GM23248 (cell line): Measurements from ENCODE around the gene AFDN. TPM values are rescaled to one million over a fixed set of nuclear protein-coding genes. Genes with fewer than 3 reads are reported as not detected.

Experiments used
- DNase-seq: peaks from one replicate; pipeline ENCODE4 v3.0.0-alpha.2; 2015
- H2AFZ ChIP-seq: fragments of 200-600 bp; sonication (generic); 2 replicates; pipeline ENCODE4 v1.6.1; 2016; ENCODE audit warnings: antibody characterized with exemption
- H3F3A ChIP-seq: fragments of 200-600 bp; sonication (generic); 2 replicates; pipeline ENCODE4 v1.6.1; 2016; ENCODE audit warnings: mild to moderate bottlenecking, antibody characterized with exemption, mixed run types; ENCODE audit not compliant: insufficient read depth
- H3K27ac ChIP-seq: fragments of 200-600 bp; sonication (generic); 2 replicates; pipeline ENCODE4 v1.5.1; 2016; ENCODE audit warnings: mild to moderate bottlenecking
- H3K27me3 ChIP-seq: fragments of 200-600 bp; sonication (generic); replicated peaks from 2 replicates; pipeline ENCODE4 v1.6.1; 2016; ENCODE audit warnings: mild to moderate bottlenecking; ENCODE audit not compliant: insufficient read depth
- H3K36me3 ChIP-seq: fragments of 200-600 bp; sonication (generic); 2 replicates; pipeline ENCODE4 v1.6.1; 2016; ENCODE audit warnings: low read depth, mild to moderate bottlenecking
- H3K4me1 ChIP-seq: fragments of 200-600 bp; sonication (generic); 2 replicates; pipeline ENCODE4 v1.6.1; 2016; ENCODE audit warnings: mild to moderate bottlenecking; ENCODE audit not compliant: insufficient read depth
- H3K4me2 ChIP-seq: fragments of 200-600 bp; sonication (generic); one replicate; pipeline ENCODE4 v1.6.1; 2016; ENCODE audit warnings: mild to moderate bottlenecking; ENCODE audit not compliant: unreplicated experiment
- H3K4me3 ChIP-seq: fragments of 200-600 bp; sonication (generic); 2 replicates; pipeline ENCODE4 v1.5.1; 2016; ENCODE audit warnings: mild to moderate bottlenecking
- H3K79me2 ChIP-seq: fragments of 200-600 bp; sonication (generic); 2 replicates; pipeline ENCODE4 v1.6.1; 2016; ENCODE audit warnings: mild to moderate bottlenecking; ENCODE audit not compliant: insufficient read depth
- H3K9ac ChIP-seq: fragments of 200-600 bp; sonication (generic); 2 replicates; pipeline ENCODE4 v1.6.1; 2016; ENCODE audit warnings: mild to moderate bottlenecking
- H3K9me2 ChIP-seq: fragments of 200-600 bp; sonication (generic); 2 replicates; pipeline ENCODE4 v1.6.1; 2016; ENCODE audit warnings: mixed run types, mild to moderate bottlenecking, moderate library complexity; ENCODE audit not compliant: insufficient read depth
- H3K9me3 ChIP-seq: fragments of 200-600 bp; sonication (generic); one replicate; pipeline ENCODE4 v1.6.1; 2017; ENCODE audit warnings: low read depth
- H4K20me1 ChIP-seq: fragments of 200-600 bp; sonication (generic); 2 replicates; pipeline ENCODE4 v1.6.0; 2016; ENCODE audit not compliant: insufficient read depth
- EZH2 ChIP-seq: fragments of 200-600 bp; sonication (generic); IDR thresholded peaks from 2 replicates; pipeline ENCODE4 v1.6.1; 2018; ENCODE audit warnings: antibody characterized with exemption, mild to moderate bottlenecking; ENCODE audit not compliant: insufficient read depth, poor library complexity, severe bottlenecking
- EZH2phosphoT487 ChIP-seq: fragments of 200-600 bp; sonication (generic); IDR thresholded peaks from 2 replicates; pipeline ENCODE4 v1.6.1; 2018; ENCODE audit warnings: antibody characterized with exemption, moderate library complexity, mild to moderate bottlenecking, low read depth; ENCODE audit not compliant: insufficient read depth
- WGBS, 2 experiments: methylation state at CpG; one replicate each; pipeline ENCODE4 v1.1.6; 2015 to 2017; ENCODE audit warnings: low lambda C conversion rate in 2 of 2, low coverage in 1 of 2; ENCODE audit errors: missing lambda C conversion rate in 2 of 2; 5-methylcytosine and 5-hydroxymethylcytosine counted together
- in situ Hi-C: fragments of 300-500 bp; cut with MboI; formaldehyde crosslinking; loops from 2 replicates; pipeline ENCODE4 v1.15.0; 2020
- polyA plus RNA-seq: library from polyadenylated mRNA; unstranded; fragments of >200 nt; fragmentation: Nextera tagmentation; extraction: Ambion mirVana; gene quantifications from 2 replicates; pipeline ENCODE4 v1.2.1, GENCODE V29; 2016
- total RNA-seq: library from RNA; depleted of rRNA; stranded (reverse); fragments of >200 nt; shearing (Covaris generic); gene quantifications from 2 replicates; pipeline ENCODE4 v1.2.3, GENCODE V29; 2014

AFDN gene
- total and polyA plus RNA-seq, 2 experiments from 2014 or later: 4.5 to 13.8 TPM

GRCh38 chr6:168015482-168016175 is 188.9 kb downstream of the AFDN start:
- WGBS, 2 experiments: 72 to 74% methylated on average over 14 of the region's 14 CpGs
- TF ChIP-seq EZH2: no peak
- TF ChIP-seq EZH2phosphoT487: no peak
- no peak overlapping the region for H2AFZ ChIP-seq

GRCh38 chr6:168016176-168016620 is 189.5 kb downstream of the AFDN start:
- Histone ChIP-seq H3K36me3 (no peaks in the 10 kb centered on the region), H4K20me1 (no peaks in the 10 kb centered on the region), H3K9ac (no peak overlapping the region), H2AFZ (no peak overlapping the region), H3K9me2 (no peaks in the 10 kb centered on the region), H3K4me1 (no peaks in the 10 kb centered on the region), H3K4me3 (no peak overlapping the region), H3K9me3 (peaks cover 8% of the 10 kb centered on the region), H3F3A (no peaks in the 10 kb centered on the region), H3K27ac (no peak overlapping the region), H3K4me2 (no peak overlapping the region), H3K27me3 (peaks cover 27% of the 10 kb centered on the region), H3K79me2 (no peaks in the 10 kb centered on the region)
- in situ Hi-C loops: no loop called here
- no peak for DNase-seq
- TF ChIP-seq EZH2phosphoT487 (no peak), EZH2 (no peak)
- 85% methylated on average over 18 of the region's 18 CpGs for WGBS, 2 experiments

More at GRCh38 chr6:168015482-168016175, 188.9 kb downstream of the AFDN start:
- no peaks in the 10 kb centered on the region for H3K9me2 ChIP-seq
- no peak overlapping the region for H3K4me3 ChIP-seq
- peaks cover 27% of the 10 kb centered on the region for H3K27me3 ChIP-seq
- H3K4me1 ChIP-seq: no peaks in the 10 kb centered on the region
- H3K9me3 ChIP-seq: peaks cover 8% of the 10 kb centered on the region
- H3K79me2 ChIP-seq: no peaks in the 10 kb centered on the region
- H3F3A ChIP-seq: no peaks in the 10 kb centered on the region
- no peak for DNase-seq
- no peak overlapping the region for H3K27ac ChIP-seq
- no peak overlapping the region for H3K4me2 ChIP-seq
- in situ Hi-C loops: no loop called here
- no peaks in the 10 kb centered on the region for H4K20me1 ChIP-seq
- H3K9ac ChIP-seq: no peak overlapping the region
- no peaks in the 10 kb centered on the region for H3K36me3 ChIP-seq

- 75 to 81% methylated on average over 18 of the region's 18 CpGs for WGBS, 2 experiments
- DNase-seq: no peak
- no peak overlapping the region for H3K4me3 ChIP-seq
- H3K36me3 ChIP-seq: no peaks in the 10 kb centered on the region
- peaks cover 27% of the 10 kb centered on the region for H3K27me3 ChIP-seq
- no peaks in the 10 kb centered on the region for H3F3A ChIP-seq
- no peaks in the 10 kb centered on the region for H3K9me2 ChIP-seq
- in situ Hi-C loops: no loop called here
- peaks cover under 1% of the 10 kb centered on the region for H3K9me3 ChIP-seq
- no peak overlapping the region for H2AFZ ChIP-seq
- no peak overlapping the region for H3K9ac ChIP-seq
- H3K79me2 ChIP-seq: no peaks in the 10 kb centered on the region
- H3K4me1 ChIP-seq: no peaks in the 10 kb centered on the region
- H4K20me1 ChIP-seq: no peaks in the 10 kb centered on the region
- TF ChIP-seq EZH2phosphoT487: no peak
- no peak for TF ChIP-seq EZH2
- H3K27ac ChIP-seq: no peak overlapping the region
- no peak overlapping the region for H3K4me2 ChIP-seq
Measured at GRCh38 chr6:168016721-168017525, 190.2 kb downstream of the AFDN start.

- H3K4me1 ChIP-seq: no peaks in the 10 kb centered on the region
- in situ Hi-C loops: no loop called here
- no peaks in the 10 kb centered on the region for H3F3A ChIP-seq
- H3K36me3 ChIP-seq: no peaks in the 10 kb centered on the region
- H3K9me3 ChIP-seq: no peaks in the 10 kb centered on the region
- H3K4me3 ChIP-seq: no peak overlapping the region
- H3K9me2 ChIP-seq: no peaks in the 10 kb centered on the region
- WGBS, 2 experiments: 47 to 49% methylated on average over 11 of the region's 11 CpGs
- no peak for TF ChIP-seq EZH2phosphoT487
- TF ChIP-seq EZH2: no peak
- H2AFZ ChIP-seq: no peak overlapping the region
- no peak for DNase-seq
- peaks cover 27% of the 10 kb centered on the region for H3K27me3 ChIP-seq
- H3K79me2 ChIP-seq: no peaks in the 10 kb centered on the region
- no peak overlapping the region for H3K27ac ChIP-seq
- H3K4me2 ChIP-seq: no peak overlapping the region
- no peak overlapping the region for H3K9ac ChIP-seq
- no peaks in the 10 kb centered on the region for H4K20me1 ChIP-seq
Measured at GRCh38 chr6:168017629-168018028, 190.9 kb downstream of the AFDN start.
